Esophagus mucosa (tissue), 1 donor: ENCODE data around the gene IL1RAP. TPM values are rescaled to one million over a fixed set of nuclear protein-coding genes. Genes with fewer than 3 reads are reported as not detected.
"Not testable (repeated sequence)": the region's sequence is repeated elsewhere in the genome, so short reads cannot be mapped to it uniquely, and the experiment has no call there.

Experiments used
- ATAC-seq: fragments of 200-7000 bp; cut with Tn5 transposase; one replicate; pipeline ENCODE4 v1.9.1; 2020
- total RNA-seq: library from RNA; stranded (reverse); gene quantifications from one replicate; pipeline ENCODE4 v1.2.4, GENCODE V29; 2023
- donor health status: DM: yes; HTN: yes; CAD: no.

Gene IL1RAP
- total RNA-seq, 1 donor from 2014 or later, result 40.5 TPM

GRCh38 chr3:190512666-190513065, 1.2 kb upstream of the IL1RAP start:
- ATAC-seq, result no peak

- peak; percentile 42 for ATAC-seq
These were observed 698 bp downstream of the IL1RAP start for GRCh38 chr3:190514413-190515153.

GRCh38 chr3:190516416-190516815, 2.5 kb downstream of the IL1RAP start:
- no peak for ATAC-seq

DNA sequence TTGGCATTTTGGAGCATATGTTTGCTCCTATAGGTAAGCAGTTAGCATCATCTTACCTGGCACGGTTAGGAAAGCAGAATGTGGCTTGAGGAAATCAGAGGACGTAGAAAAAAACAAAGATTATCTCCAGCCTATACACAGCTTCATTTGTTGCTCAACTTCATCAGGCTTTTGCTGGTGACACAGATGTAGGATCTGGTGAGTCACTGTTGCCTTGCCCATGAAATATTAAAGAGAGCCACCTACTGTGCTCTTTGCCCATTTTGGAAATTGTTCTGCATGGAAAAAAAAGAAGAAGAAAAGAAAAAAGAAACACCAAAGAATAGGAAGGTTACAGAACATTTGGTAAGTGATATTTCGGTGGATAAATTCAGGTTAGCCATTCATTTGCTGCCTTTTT, 3.8 kb downstream of the IL1RAP start:
- ATAC-seq, result peak; percentile 58

- ATAC-seq, result not testable (repeated sequence)
These were observed 4.6 kb downstream of the IL1RAP start for GRCh38 chr3:190518531-190518930.

GRCh38 chr3:190519886-190520285, 6.0 kb downstream of the IL1RAP start:
- no peak for ATAC-seq

- ATAC-seq, result no peak
These were observed 8.1 kb downstream of the IL1RAP start for GRCh38 chr3:190521998-190522397.

GRCh38 chr3:190522621-190523222, 8.8 kb downstream of the IL1RAP start:
- ATAC-seq, result no peak

DNA sequence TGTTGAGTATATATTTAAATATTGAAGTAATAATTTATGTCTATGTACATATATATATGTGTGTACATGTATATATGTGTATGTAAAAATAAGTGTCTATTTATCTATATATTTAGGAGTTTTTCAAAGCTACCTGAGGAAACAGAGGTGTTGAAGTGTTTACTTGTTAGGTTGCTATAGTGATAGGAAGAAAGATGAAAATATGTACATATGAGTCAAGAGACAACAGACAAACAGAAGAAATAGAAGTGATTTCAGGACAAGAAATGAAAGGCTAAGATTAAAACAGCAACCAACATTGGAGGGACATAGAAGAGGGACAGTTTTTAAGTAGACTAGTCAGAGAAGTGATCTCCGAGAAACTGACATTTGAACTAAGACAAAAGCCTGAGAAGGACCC, 11.1 kb downstream of the IL1RAP start:
- no peak for ATAC-seq

DNA sequence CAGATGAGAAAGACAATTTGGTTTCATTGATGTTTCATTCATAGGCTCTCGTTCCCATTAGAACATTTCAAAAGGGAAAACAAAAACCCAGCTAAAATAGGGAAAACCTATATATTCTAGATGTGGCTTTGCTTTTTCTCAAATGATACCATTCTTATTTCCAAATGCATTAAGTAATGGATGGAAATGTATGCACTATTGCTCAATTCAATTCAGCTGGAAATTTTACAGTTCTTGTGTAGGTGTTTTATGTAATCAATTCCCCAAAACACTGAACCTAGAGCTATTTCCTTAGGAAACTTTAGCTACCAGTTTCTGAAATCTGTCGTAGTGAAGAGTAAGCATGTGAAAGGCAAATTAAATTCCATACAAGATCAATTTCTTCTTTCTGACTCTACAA, 11.7 kb downstream of the IL1RAP start:
- no peak for ATAC-seq

- ATAC-seq, result no peak
These were observed 13.2 kb downstream of the IL1RAP start for GRCh38 chr3:190526787-190527762.

- no peak for ATAC-seq
These were observed 14.8 kb downstream of the IL1RAP start for GRCh38 chr3:190528706-190529105.

DNA sequence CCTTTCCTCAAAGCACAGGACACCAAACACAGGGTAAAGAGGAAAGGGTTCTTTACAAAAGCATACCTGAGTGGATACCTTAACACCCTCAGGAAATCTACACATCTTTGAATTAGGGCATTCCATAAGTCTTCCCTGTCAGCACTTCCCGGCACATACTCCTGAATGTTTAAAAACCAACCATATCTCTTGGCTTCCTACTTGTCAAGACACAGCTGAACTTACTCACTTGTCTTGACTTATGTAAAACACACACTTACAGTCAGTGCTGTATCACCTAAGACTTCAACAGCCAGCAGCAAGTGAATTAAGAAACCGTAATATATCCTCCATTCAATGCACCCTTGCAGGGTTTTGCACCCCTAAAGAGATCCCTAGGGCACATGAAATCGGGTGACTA, 17.5 kb downstream of the IL1RAP start:
- ATAC-seq, result peak; percentile 70

- ATAC-seq, result no peak
These were observed 18.9 kb downstream of the IL1RAP start for GRCh38 chr3:190532731-190533203.

GRCh38 chr3:190533511-190534281, 19.8 kb downstream of the IL1RAP start:
- peak; percentile 91 for ATAC-seq

DNA sequence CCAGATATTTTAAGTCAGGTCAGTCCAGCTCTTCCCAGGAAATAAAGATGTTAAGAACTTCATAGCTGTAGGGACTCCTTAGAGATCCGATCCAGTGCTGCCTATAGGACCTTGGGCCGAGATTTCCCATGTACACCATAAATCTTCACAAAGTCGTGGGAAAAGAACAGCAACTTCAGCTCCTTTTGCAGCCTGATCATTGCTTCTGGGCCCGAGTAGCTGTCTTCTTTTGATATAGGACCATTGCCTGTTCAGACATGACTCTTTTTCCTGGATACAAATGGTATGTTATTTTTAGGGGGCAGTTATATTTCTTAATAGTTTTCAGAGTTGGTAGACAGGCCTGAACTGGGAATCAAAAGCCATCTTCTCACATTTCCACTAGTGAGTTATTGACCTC, 20.5 kb downstream of the IL1RAP start:
- no peak for ATAC-seq

GRCh38 chr3:190534986-190535385, 21.1 kb downstream of the IL1RAP start:
- ATAC-seq, result peak; percentile 17

GRCh38 chr3:190537146-190537545, 23.3 kb downstream of the IL1RAP start:
- ATAC-seq, result peak; percentile 52

DNA sequence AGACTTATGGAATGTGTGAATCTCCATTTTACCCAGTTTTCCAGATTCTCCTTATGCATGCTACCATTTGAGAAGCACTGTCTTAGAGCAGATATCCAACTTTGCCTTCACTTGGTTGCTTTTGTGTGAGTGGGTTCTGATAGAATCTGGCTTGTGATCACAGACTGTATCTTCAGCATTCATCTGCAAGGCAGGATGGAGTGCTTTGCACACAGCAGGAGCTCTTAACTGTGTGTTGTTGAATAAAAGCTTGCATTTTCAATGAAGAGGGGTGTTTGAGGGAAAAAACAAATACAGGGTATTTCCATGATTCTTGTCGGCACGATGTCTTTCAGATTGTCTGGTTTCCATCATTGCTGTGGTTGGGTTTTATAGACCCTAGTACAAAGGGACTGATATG, 24.4 kb downstream of the IL1RAP start:
- ATAC-seq, result no peak

GRCh38 chr3:190539526-190539925, 25.6 kb downstream of the IL1RAP start:
- no peak for ATAC-seq

DNA sequence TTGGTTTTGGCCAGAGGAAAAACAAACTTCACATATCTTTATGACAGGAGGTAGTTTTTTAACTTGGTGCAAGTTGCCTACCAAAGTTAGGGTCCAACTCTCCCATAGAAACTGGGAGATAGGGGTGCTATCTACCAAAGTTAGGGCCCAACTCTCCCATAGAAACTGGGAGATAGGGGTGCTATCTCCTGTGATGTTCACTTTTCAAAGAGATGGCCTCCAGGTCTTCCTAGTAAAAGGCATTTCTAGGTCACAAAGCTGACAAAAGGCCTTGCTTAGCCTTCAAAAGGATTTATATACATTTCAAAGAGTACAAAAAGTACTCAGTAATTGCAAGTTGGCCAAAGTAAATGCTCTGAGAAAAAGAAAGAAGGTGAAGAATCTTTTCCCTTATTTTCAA, 27.1 kb downstream of the IL1RAP start:
- ATAC-seq, result no peak

DNA sequence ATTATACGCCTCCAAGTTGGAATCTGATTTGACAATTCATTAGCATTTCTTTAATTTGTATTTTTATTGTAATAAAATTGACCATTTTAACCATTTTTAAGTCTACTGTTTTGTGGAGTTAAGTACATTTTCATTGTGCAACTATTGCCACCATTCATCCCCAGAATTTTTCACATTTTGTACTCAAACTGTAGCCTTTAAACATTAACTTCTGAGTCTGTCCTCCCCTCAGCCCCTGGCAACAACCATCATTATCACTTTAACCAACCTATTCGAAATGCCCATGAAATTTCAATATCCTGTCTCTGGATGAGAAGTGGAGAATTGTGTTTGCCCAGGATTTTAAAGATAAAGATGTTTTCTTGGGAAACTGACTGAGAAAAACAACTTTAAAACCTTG, 27.7 kb downstream of the IL1RAP start:
- no peak for ATAC-seq
